ENCODE measurements around the gene GLT6D1. TPM values are rescaled to one million over a fixed set of nuclear protein-coding genes. Genes with fewer than 3 reads are reported as not detected.
"Not testable (repeated sequence)": the region's sequence is repeated elsewhere in the genome, so short reads cannot be mapped to it uniquely, and the experiment has no call there.

GLT6D1 gene
- polyA plus RNA-seq, 3 donors from 2014 or later: not detected

DNA sequence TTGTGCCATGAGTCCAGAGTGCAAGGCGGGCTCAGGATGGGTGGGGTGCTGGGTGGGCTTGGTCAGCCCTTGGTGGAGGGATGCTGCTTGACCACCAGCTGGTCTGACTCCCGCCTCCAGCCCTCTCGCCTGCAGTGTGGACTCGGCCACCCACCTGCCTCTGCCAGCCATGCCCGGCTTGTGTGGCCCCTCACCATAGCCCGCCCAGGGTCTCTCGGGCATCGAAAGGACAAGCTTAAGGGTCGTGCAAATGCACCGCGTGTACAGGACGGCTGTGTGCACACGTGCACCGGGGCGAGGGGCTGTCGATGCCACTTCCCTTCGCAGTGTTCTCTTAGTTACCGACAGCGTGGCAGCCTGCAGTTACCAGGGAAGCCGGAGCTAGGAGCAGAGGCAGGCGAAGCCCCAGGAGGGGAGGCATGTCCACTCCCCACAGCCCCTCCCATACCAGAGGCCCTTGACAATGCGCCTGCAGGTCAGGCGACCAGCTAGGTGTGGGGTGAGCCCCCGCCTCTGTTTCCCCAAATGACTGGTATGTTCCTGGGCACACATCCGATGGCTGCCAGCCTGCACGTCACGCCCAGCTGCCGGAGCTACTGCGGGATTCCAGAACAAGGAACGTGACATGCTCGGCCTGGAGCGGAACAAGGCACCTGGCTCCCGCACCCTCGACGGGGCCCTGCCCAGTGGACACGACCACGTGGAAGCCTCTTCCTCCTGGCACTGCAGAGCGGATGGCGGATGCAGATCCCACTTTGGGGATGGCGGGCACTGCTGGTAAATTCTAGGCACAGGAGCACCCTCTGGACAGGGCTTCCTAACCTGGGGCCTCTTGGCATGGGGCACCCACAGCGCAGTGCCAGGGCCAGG is 31.6 kb upstream of the GLT6D1 start:
- Mint-ChIP-seq H3K9me3 (no peaks in the 10 kb centered on the region), H3K36me3 (no peaks in the 10 kb centered on the region), H3K4me3 (no peak overlapping the region), H3K27me3 (ENCODE audit: low read depth in 3 of 3) (peaks cover 0 to 2% (median 1%) of the 10 kb centered on the region in 3 donors), H3K4me1 (no peaks in the 10 kb centered on the region), H3K27ac (no peak overlapping the region)
- DNase-seq: no peak

DNA sequence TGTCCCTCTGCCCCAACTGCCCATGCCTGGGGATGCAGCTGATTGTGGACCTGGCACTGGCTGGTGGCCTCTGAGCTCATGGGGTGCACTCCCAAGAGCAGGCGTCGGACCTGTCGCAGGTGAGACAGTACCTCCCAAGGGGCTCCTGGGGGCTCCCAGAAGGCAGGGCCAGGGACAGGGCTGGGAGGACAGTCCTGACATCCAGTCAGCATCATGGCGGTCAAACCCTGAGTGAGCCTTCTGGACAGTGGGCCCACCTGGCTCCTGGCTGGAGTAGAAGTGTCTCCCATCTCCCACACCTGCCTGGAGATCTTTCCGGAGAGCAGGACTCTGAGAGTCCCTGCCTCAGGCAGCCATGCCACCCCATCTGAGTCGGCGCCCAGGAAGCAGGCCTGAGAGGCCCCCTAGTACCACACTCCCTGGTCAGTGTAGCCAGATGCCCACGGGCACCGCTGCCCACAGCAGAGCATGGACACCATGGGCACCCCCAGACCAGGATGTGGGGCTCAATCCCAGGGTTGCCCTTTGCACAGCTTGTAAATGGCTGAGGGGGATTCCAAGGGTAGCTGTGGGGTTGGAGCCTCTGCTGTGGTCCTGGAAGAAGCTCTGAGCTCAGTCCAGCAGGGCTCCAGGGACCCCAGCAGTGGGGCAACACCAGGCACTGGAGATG is 30.4 kb upstream of the GLT6D1 start:
- Mint-ChIP-seq H3K27me3 (ENCODE audit: low read depth in 3 of 3) (peaks cover 0 to 2% (median 1%) of the 10 kb centered on the region in 3 donors), H3K27ac (no peak overlapping the region), H3K36me3 (no peaks in the 10 kb centered on the region), H3K4me3 (no peak overlapping the region), H3K4me1 (no peaks in the 10 kb centered on the region), H3K9me3 (no peaks in the 10 kb centered on the region)
- DNase-seq: no peak

DNA sequence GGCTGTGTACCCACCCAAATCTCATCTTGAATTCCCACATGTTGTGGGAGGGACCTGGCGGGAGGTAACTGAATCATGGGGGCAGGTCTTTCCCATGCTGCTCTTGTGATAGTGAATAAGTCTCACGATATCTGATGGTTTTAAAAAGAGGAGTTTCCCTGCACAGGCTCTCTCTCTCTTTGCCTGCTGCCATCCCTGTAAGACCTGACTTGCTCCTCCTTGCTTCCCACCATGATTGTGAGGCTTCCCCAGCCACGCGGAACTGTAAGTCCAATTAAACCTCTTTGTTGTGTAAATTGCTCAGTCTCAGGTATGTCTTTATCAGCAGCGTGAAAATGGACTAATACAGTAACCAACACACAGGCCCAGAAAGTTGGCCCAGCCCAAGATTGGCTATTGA is 29.7 kb upstream of the GLT6D1 start:
- not testable (repeated sequence) for DNase-seq; H3K36me3 Mint-ChIP-seq; H3K4me3 Mint-ChIP-seq; H3K4me1 Mint-ChIP-seq; H3K27ac Mint-ChIP-seq; H3K9me3 Mint-ChIP-seq; H3K27me3 Mint-ChIP-seq (ENCODE audit: low read depth in 3 of 3)

DNA sequence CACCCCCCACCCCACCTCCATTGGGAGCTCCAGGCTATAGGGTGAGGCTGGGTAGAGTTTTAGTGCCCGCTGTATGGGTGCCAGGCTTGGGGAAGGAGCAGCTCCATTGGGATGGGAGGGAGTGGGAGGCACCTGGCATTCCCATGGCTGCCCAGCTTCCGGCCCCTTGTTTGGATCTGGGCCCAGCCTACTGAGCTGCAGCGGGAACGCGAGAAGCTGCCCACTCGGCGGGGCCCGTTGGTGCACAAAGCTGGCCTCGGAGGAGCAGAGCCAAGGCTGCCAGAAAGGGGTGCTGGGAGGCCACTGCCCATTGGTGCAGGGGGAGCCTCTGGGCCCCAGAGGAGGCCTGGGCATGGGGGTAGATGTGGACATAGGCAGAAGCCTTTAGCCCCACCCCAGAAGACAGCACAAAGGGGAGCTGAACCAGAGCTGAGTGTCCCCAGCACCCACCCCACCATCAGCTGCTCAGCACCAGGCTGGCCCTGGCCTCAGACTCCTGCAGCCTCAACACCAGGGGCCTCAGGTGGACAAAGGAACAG is 28.2 kb upstream of the GLT6D1 start:
- Mint-ChIP-seq H3K9me3 (no peaks in the 10 kb centered on the region), H3K27ac (no peak overlapping the region), H3K36me3 (no peaks in the 10 kb centered on the region), H3K4me1 (no peaks in the 10 kb centered on the region), H3K4me3 (no peak overlapping the region), H3K27me3 (ENCODE audit: low read depth in 3 of 3) (peaks cover 0 to 2% (median 1%) of the 10 kb centered on the region in 3 donors)
- DNase-seq: no peak

DNA sequence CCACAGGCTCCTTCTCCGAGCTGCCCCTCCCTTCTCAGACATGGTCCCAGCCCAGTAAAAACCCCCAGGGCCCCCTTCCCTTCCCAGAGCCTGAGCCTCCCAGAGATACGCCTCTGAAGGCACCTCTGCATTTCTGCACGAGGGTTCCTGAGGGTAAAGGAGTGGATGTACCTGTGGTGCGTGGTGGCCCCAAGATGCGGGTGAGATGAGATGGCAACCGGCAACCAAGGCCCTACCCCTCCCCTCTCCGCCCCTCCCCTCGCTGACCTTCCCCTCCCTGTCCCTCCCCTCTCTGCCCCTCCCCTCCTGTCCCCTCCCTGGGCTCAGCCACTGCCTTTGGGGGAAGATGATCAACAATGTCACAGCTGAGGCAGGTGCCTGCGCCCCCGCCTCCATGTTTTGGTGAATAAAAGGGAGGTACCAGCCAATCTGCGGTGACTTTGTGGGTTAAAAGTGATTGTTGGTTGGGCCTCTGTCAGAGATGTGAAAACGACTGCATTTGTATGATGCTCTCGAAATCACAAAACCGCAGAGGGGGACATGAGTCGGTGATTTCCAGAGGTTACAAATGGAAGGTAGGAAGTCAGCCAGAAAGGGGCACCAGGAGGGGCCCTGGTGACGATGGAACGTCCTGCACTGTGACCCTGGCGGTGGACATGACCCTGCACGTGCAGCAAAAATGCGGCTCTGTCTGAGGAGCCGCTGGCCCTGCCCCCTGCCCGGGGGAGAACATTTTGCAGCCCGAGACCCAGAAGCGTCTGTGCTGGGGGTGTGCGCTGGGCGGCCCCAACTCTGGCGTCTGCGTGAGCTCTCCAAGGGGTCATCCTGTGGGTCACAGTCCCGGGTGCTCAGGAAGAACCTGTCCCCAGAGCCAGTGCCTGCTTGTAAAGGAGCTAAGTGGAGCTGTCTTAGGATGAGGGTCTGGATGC is 27.5 kb upstream of the GLT6D1 start:
- Mint-ChIP-seq H3K36me3 (no peaks in the 10 kb centered on the region), H3K4me1 (no peaks in the 10 kb centered on the region), H3K27me3 (ENCODE audit: low read depth in 3 of 3) (peaks cover 0 to 1% (median 0%) of the 10 kb centered on the region in 3 donors), H3K4me3 (no peak overlapping the region), H3K27ac (no peak overlapping the region), H3K9me3 (no peaks in the 10 kb centered on the region)
- DNase-seq: no peak

DNA sequence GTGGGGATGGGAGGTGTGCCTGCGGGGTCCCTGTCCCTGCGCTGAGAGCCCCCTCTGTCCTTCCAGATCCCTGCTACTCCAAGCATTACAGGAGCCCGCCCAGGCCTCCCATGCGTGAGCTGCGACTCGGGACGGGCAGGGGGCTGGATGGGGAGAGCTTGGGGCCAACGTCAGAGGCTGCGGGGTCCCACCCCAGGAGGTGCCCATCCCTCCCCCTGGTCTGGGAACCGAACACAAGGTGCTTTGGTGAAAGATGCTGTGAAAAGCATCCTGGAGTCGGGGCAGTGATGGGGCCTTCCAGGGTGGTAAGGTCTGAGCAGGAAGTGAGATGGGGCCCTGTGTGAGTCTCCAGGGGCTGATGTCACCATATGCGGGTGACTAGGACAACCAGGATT is 26.5 kb upstream of the GLT6D1 start:
- Mint-ChIP-seq H3K36me3 (no peaks in the 10 kb centered on the region), H3K4me1 (no peaks in the 10 kb centered on the region), H3K9me3 (no peaks in the 10 kb centered on the region), H3K27me3 (ENCODE audit: low read depth in 3 of 3) (peaks cover 0 to 1% (median 0%) of the 10 kb centered on the region in 3 donors), H3K27ac (no peak overlapping the region), H3K4me3 (no peak overlapping the region)
- DNase-seq: no peak

DNA sequence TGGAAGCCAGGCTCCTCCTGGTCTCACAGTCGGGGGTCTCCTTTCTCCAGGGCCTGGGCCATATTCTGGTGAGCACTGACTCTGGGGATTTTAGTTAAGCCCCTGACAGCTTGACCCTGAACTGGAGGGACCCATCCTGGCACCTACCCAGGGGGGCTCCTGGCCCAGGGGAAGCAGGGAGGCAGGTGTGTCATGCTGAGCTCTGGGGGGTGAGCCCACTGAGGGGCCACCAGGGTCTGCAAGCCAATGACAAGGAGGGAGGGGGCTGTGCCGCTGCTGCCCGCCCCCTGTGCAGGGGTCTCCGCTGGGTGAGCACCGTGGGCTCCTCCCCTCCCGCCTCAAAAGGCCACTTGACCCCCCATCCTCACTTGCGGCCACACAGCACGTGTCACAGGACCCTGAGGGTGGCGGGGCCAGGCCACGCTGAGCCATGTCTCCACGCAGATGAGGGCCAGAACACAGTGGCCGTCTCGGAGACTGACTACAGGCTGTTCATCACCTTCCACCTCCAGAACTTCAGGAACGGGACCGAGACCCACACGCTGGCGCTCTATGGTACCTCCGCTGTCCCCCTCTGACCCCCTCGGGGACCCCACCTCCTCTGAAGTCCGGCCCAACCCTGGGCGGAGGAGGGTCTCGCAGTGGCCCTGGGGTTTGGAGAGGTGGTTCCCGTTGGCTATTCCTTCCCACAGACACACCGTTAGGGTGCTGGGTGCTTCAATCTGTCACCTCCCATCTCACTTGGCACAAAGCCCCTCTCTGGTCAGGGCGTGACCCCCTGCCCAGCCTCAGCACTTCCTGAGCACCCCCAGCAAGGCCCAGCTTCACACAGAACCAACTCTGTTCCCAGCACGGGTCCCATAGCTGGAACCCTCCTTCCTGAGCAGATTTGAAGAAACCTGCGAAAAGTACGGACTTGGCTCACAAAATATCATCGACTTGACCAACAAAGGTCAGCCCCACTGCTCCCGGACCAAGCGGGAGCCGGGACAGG is 25.8 kb upstream of the GLT6D1 start:
- H3K27ac Mint-ChIP-seq: no peak overlapping the region
- no peaks in the 10 kb centered on the region for H3K9me3 Mint-ChIP-seq
- no peaks in the 10 kb centered on the region for H3K4me1 Mint-ChIP-seq
- DNase-seq: no peak
- peaks cover 0 to 1% (median 0%) of the 10 kb centered on the region in 3 donors for H3K27me3 Mint-ChIP-seq (ENCODE audit: low read depth in 3 of 3)
- H3K4me3 Mint-ChIP-seq: no peak overlapping the region
- H3K36me3 Mint-ChIP-seq: no peaks in the 10 kb centered on the region

DNA sequence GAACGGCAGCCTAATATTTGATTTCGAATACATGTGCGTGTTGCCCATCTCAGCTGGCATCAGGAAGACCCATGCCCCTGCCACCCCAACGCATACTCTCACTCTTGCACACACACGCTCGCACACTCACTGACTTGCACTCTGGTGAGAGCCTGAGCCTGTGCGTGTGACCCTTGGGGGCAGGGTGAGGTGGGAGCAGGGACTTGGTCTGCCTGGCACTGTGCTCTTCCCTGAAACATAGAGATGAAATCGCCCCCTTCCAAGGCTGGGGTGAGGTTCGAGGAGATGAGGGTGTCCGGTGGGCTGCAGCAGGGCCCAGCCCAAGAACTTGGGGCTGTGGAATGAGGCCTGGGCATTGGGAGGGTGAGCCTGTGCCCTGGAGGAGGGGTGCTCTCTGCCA is 24.9 kb upstream of the GLT6D1 start:
- Mint-ChIP-seq H3K4me1 (no peaks in the 10 kb centered on the region), H3K27ac (no peak overlapping the region), H3K4me3 (no peak overlapping the region), H3K27me3 (ENCODE audit: low read depth in 3 of 3) (peaks cover 0 to 1% (median 0%) of the 10 kb centered on the region in 3 donors), H3K36me3 (no peaks in the 10 kb centered on the region), H3K9me3 (no peaks in the 10 kb centered on the region)
- no peak for DNase-seq

DNA sequence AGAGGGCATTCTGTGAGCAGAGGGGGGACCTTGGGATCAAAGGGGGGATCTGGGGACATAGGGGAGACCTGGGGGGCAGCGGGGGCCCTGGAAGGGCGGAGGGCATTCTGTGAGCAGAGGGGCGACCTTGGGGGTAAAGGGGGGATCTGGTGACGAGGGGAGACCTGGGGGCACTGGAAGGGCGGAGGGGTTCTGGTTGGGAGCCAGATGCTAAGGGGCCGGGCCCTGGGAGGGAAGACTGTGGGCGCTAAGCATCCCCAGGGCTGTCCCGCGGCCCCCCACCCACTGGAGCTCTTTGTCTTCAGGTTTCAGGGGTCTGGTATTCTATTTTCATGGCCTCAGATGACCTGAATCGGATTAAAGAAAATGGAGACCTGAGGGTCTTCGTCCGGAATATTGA is 24.5 kb upstream of the GLT6D1 start:
- Mint-ChIP-seq H3K27me3 (ENCODE audit: low read depth in 3 of 3) (no peaks in the 10 kb centered on the region), H3K9me3 (no peaks in the 10 kb centered on the region), H3K27ac (no peak overlapping the region), H3K36me3 (no peaks in the 10 kb centered on the region), H3K4me1 (no peaks in the 10 kb centered on the region), H3K4me3 (no peak overlapping the region)
- DNase-seq: no peak

DNA sequence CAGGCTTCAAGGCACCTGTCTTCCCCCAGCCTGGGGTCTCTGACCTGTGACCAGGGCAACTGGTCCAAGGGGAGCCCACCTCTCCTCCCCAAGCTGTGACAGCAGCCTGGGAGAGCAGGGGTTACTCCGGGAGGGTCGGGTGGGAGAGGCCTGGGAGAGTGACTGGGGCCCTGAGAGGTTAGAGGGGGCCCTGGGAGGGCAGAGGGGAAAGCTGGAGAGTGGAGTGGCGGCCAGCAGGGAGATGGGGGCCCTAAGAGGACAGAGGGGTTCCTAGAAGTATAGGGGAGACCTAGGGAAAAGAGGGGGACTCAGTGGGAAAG is 24.1 kb upstream of the GLT6D1 start:
- Mint-ChIP-seq H3K4me1 (no peaks in the 10 kb centered on the region), H3K4me3 (no peak overlapping the region), H3K9me3 (no peaks in the 10 kb centered on the region), H3K27me3 (ENCODE audit: low read depth in 3 of 3) (no peaks in the 10 kb centered on the region), H3K27ac (no peak overlapping the region), H3K36me3 (no peaks in the 10 kb centered on the region)
- DNase-seq: no peak

DNA sequence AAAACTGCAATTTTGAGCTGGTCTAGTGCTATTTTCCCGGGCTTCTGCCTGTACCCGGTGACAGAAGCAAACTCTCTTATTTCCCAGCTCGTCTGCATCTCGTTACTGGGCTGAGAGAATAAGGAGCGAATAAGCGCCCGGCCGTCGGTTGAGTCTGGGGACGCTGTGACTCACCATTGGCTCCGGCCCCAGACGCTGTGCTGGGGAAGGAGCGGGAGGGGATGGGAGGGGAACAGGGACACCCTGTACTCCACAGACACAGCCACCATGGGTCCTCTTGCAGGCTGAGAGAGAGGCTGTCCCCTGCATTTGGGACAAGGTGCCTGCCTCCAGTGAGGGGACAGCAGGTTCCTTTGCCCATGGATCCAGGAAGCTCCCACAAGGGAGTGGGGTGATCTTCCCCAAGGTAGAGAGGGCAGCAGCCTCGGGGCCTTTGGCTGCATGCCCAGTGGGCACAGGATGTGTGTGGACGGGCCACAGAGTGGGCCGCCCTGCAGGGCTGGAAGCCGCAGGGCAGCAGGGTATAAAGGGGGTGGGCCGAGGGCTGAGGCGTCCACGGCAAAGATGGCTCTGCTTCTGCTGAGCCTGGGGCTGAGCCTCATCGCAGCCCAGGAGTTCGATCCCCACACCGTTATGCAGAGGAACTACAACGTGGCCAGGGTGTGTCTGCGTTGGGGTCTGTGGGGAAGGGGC is 23.6 kb upstream of the GLT6D1 start, which contains the start of gene LCN9:
LCN9 (plus strand) TSS at position 552 of the 693 bp plus-strand sequence; CDS start at position 565, 13 bp downstream.
- no peak within 1 kb of the TSS for H3K27ac Mint-ChIP-seq
- no peaks in the 10 kb centered on the region for H3K36me3 Mint-ChIP-seq

DNA sequence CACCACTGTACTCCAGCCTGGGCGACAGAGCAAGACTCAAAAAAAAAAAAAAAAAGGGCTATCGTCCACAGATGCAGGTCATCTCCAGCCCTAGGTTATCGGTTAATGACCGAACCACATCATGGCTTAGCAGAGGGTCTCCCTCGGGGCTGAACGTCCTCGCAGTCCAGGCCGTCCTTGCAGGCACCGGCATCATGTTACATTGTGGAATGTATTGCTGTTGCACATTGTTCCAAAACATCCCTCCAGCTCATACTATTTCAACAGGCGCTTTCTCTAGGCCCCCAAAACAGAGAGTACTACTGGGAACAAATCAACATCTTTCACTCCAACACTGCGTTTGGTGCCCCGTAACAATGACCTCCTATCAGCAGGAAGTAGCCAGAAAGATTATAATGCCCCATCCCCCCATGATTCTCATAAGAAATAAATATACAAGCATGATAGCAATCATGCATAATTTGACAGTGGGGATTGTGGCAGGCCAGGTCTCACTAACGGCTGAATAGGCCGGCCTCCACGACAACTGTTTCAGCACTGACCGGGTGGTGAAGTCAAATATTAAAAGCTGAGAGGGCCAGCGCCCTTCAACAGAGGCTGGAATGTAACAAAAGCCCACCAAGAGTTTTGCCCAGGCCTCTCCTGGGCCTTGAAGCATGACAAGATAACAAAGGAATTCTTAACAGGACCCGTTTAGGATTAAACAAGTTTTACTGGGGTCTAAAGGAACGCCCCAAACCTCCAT is 22.6 kb upstream of the GLT6D1 start:
- no peak for DNase-seq

More for the DNA sequence above, 23.6 kb upstream of the GLT6D1 start, which contains the start of gene LCN9:
- Mint-ChIP-seq H3K4me3 (no peak within 1 kb of the TSS), H3K27me3 (ENCODE audit: low read depth in 3 of 3) (no peaks in the 10 kb centered on the region), H3K4me1 (no peaks in the 10 kb centered on the region), H3K9me3 (no peaks in the 10 kb centered on the region)
- no peak for DNase-seq

More for the DNA sequence above, 22.6 kb upstream of the GLT6D1 start:
- no peaks in the 10 kb centered on the region for H3K36me3 Mint-ChIP-seq
- H3K4me1 Mint-ChIP-seq: no peaks in the 10 kb centered on the region
- H3K27me3 Mint-ChIP-seq (ENCODE audit: low read depth in 3 of 3): no peaks in the 10 kb centered on the region
- H3K27ac Mint-ChIP-seq: no peak overlapping the region
- no peaks in the 10 kb centered on the region for H3K9me3 Mint-ChIP-seq
- no peak overlapping the region for H3K4me3 Mint-ChIP-seq
